Spleen (tissue), 11 donors: ENCODE results near the gene ABCA9. TPM values are rescaled to one million over a fixed set of nuclear protein-coding genes. Genes with fewer than 3 reads are reported as not detected.

Experiments used
- DNase-seq: peaks from one replicate; pipeline ENCODE4 v3.0.0-alpha.2; 2020
- H3K27ac ChIP-seq, 8 donors: fragments of 200-600 bp; sonication (generic) in 7 of 8; 1 replicate in 4 of 8; 2 replicates in 4 of 8; pipeline versions ENCODE4 v1.5.0 to v1.8.0; 2016 to 2021; ENCODE audit warnings: inconsistent platforms in 4 of 8, mild to moderate bottlenecking in 4 of 8, moderate library complexity in 1 of 8
- H3K27me3 ChIP-seq, 7 donors: fragments of 200-600 bp; sonication (generic) in 6 of 7; replicated peaks in 1 of 7; 1 replicate in 4 of 7; 2 replicates in 3 of 7; pipeline versions ENCODE4 v1.5.0 to v1.8.0; 2016 to 2021; ENCODE audit warnings: inconsistent platforms in 3 of 7, mild to moderate bottlenecking in 1 of 7
- H3K36me3 ChIP-seq, 6 donors: fragments of 200-600 bp; sonication (generic) in 5 of 6; 1 replicate in 4 of 6; 2 replicates in 2 of 6; pipeline versions ENCODE4 v1.5.0 to v1.8.0; 2016 to 2021; ENCODE audit warnings: inconsistent platforms in 2 of 6
- H3K4me1 ChIP-seq, 6 donors: fragments of 200-600 bp; sonication (generic) in 5 of 6; 1 replicate in 3 of 6; 2 replicates in 3 of 6; pipeline versions ENCODE4 v1.5.0 to v1.8.0; 2016 to 2021; ENCODE audit warnings: inconsistent platforms in 3 of 6
- H3K4me3 ChIP-seq, 8 donors: fragments of 200-600 bp; sonication (generic) in 7 of 8; 1 replicate in 4 of 8; 2 replicates in 4 of 8; pipeline versions ENCODE4 v1.5.0 to v1.8.0; 2016 to 2021; ENCODE audit warnings: inconsistent platforms in 4 of 8, mild to moderate bottlenecking in 4 of 8, moderate library complexity in 2 of 8
- H3K9me3 ChIP-seq, 8 donors: fragments of 200-600 bp; sonication (generic) in 7 of 8; 1 replicate in 4 of 8; 2 replicates in 4 of 8; pipeline versions ENCODE4 v1.5.0 to v1.8.0; 2016 to 2021; ENCODE audit warnings: inconsistent platforms in 4 of 8
- CTCF ChIP-seq, 11 experiments: fragments of 200-600 bp in 7 of 11; fragments of 450-650 bp in 4 of 11; sonication (generic) in 4 of 11; IDR thresholded peaks in 8 of 11; conservative IDR thresholded peaks in 3 of 11; 1 replicate in 7 of 11; 2 replicates in 4 of 11; pipeline versions ENCODE4 v1.4.0 to v1.8.0; 2016 to 2021; ENCODE audit warnings: antibody characterized with exemption in 11 of 11, inconsistent platforms in 4 of 11, mild to moderate bottlenecking in 1 of 11
- POLR2A ChIP-seq, 3 donors: fragments of 450-650 bp; IDR thresholded peaks; one replicate each; pipeline ENCODE4 v1.5.1; 2017; ENCODE audit warnings: antibody characterized with exemption in 3 of 3, mild to moderate bottlenecking in 1 of 3
- POLR2AphosphoS5 ChIP-seq, 3 donors: sonication (generic); formaldehyde crosslinking; IDR thresholded peaks; one replicate each; pipeline ENCODE4 v1.5.1; 2017; ENCODE audit warnings: antibody characterized with exemption in 3 of 3
- WGBS, 5 donors: extraction: QIAGEN DNeasy Blood & Tissue Kit in 3 of 5; methylation state at CpG; one replicate each; pipeline versions ENCODE4 v1.1.5 to v1.1.7; 2013 to 2018; 5-methylcytosine and 5-hydroxymethylcytosine counted together
- intact Hi-C: fragments of 100-400 bp; cut with DNase I; formaldehyde crosslinking; loops from one replicate; pipeline ENCODE4 v1.15.0; 2023; ENCODE audit warnings: low total_unique reads
- polyA plus RNA-seq, 3 donors: library from polyadenylated mRNA; stranded (reverse); fragments of 200-250 nt; gene quantifications; one replicate each; pipeline ENCODE4 v1.2.1, GENCODE V29; 2013
- total RNA-seq, 7 donors: library from RNA; depleted of rRNA in 3 of 7; stranded (reverse); fragments of >200 nt in 3 of 7; fragmentation: NEBNext Ultra II Directional in 4 of 7; extraction: Animal tissue kit (Norgen Biotek cat#: 25700) in 4 of 7; gene quantifications; one replicate each; pipeline versions ENCODE4 v1.1.0 to v1.2.1, GENCODE V29; 2016 to 2021
- donor health status: healthy with polysubstance abuse.
- donor health status: DM: no; HTN: no; CAD: no; lungs with moderate emphysema.
- donor health status: DM: no; HTN: no; CAD: no.
- donor health status: Bipolar disorder and iron deficiency.
- donor health status: healthy.
- donor health status: DM: no; HTN: no; CAD: no.
- donor health status: DM: yes; HTN: yes; CAD: no.

The ABCA9 gene
- total and polyA plus RNA-seq, 10 donors, result 0.30 to 5.7 (median 1.1) TPM

GRCh38 chr17:69018687-69019086 lies 42.0 kb downstream of the ABCA9 start:
- intact Hi-C loops, result no loop called here
- no peak for TF ChIP-seq CTCF (IDR thresholded peaks at IDR 0.05 in 8 of 11, conservative IDR thresholded peaks at IDR 0.05 in 3 of 11)
- no peak for TF ChIP-seq POLR2A (IDR thresholded peaks at IDR 0.05)
- TF ChIP-seq POLR2AphosphoS5 (IDR thresholded peaks at IDR 0.05), result no peak
- H3K27me3 ChIP-seq, result no peaks in the 10 kb centered on the region
- 78 to 92% (median 82%) methylated on average over 1 of the region's 1 CpG for WGBS, 5 donors
- H3K36me3 ChIP-seq, result no peaks in the 10 kb centered on the region
- H3K4me3 ChIP-seq, result no peak overlapping the region
- H3K27ac ChIP-seq, result no peak overlapping the region
- no peak for DNase-seq
- no peaks in the 10 kb centered on the region for H3K4me1 ChIP-seq
- H3K9me3 ChIP-seq, result no peaks in the 10 kb centered on the region

DNA sequence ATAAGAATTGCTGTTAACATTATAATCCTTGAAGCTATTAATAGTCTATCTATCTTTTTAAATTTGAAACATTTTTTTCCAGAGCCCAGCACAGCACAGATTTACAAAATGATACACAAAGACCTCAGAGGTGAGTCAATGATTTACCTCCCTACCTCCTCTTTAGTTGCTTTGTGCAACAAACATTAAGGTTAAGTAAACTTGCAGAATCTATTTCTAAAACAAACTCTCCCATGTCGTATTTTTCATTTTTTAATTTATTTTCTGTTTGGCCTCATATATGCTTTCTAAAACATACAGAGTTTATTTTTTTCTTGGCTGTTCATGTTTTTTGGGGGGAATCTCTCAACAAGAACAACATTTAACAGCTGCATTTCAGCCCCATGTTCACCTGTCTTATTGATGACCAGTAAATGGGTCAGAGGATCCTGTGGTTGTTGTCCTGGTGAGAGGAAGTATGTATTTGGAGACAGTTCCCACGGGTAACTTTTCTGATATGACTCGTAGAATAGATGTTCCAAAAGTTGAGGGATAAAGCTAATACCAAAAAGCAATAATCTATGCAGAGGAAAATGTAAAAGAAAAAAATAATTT lies 42.6 kb downstream of the ABCA9 start:
- H3K36me3 ChIP-seq, result no peaks in the 10 kb centered on the region
- no peaks in the 10 kb centered on the region for H3K4me1 ChIP-seq
- TF ChIP-seq POLR2AphosphoS5 (IDR thresholded peaks at IDR 0.05) (no peak), CTCF (IDR thresholded peaks at IDR 0.05 in 8 of 11, conservative IDR thresholded peaks at IDR 0.05 in 3 of 11) (no peak), POLR2A (IDR thresholded peaks at IDR 0.05) (no peak)
- no peak overlapping the region for H3K4me3 ChIP-seq
- DNase-seq, result no peak
- H3K9me3 ChIP-seq, result no peaks in the 10 kb centered on the region
- no peak overlapping the region for H3K27ac ChIP-seq
- intact Hi-C loops, result no loop called here
- WGBS, 5 donors, result 78 to 92% (median 85%) methylated on average over 3 of the region's 3 CpGs
- no peaks in the 10 kb centered on the region for H3K27me3 ChIP-seq

DNA sequence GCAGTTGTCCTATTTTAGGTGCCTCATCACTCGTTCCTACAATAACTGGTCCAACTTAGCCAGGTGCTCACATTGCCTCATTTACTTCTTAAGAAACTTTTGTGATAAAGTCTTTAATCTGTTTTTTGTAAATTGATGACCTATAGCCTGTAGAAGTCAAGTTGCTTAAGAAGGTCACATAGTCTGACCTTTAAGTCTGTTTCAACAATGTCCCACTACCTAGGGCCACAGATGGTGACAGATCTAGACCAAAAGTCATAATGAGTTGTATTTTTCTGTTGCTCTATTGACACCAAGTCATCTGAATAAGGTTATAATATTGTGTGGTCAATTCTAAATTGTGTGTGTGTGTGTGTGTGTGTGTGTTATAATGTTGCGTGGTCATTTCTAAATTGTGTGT lies 45.1 kb downstream of the ABCA9 start:
- Histone ChIP-seq H3K9me3 (no peaks in the 10 kb centered on the region), H3K36me3 (no peaks in the 10 kb centered on the region), H3K4me3 (no peak overlapping the region), H3K27me3 (no peaks in the 10 kb centered on the region), H3K4me1 (no peaks in the 10 kb centered on the region), H3K27ac (no peak overlapping the region)
- no peak for DNase-seq
- intact Hi-C loops, result no loop called here
- WGBS, 5 donors, result 84 to 96% (median 93%) methylated on average over 2 of the region's 2 CpGs
- TF ChIP-seq POLR2A (IDR thresholded peaks at IDR 0.05), result no peak

DNA sequence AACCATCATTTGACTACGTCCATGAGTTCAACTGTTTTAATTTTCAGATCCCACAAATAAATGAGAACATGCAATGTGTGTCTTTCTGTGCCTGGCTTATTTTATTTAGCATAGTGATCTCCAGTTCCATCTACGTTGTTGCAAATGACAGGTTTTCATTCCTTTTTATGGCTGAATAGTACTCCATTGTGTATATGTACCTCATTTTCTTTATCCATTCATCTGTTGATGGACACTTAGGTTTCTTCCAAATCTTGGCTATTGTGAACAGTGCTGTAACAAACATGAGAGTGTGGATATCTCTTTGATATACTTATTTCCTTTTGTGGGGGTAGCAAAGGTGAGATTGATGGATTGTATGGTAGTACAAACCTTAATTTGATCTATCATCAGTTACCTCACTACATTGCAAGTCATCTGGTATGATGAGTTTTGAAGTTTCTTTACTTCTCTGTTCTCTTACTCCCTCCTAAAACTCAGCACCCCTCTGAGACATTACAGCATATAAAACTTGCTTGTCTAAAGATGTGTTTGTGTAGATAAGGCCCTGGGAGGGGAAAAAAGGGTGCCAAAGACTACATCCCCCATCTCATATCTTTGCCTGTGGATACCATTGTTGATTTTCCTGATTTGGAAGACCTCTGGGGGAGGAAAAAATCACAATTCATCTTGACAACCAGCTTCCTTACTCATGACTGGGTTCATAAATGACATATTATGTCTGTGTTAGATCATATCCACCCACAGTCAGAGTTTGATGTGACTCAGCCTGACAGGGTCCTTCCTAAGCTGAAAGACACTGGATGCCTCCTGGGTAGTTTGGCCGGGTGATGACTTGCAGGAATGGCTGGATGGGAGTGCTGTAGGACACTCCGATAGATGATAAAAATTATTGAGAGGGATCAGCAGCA lies 47.6 kb downstream of the ABCA9 start:
- Histone ChIP-seq H3K36me3 (no peaks in the 10 kb centered on the region), H3K4me1 (no peaks in the 10 kb centered on the region), H3K9me3 (no peaks in the 10 kb centered on the region), H3K27me3 (no peaks in the 10 kb centered on the region), H3K27ac (no peak overlapping the region), H3K4me3 (no peak overlapping the region)
- WGBS, 5 donors, result 80 to 98% (median 83%) methylated on average over 4 of the region's 4 CpGs
- intact Hi-C loops, result no loop called here
- TF ChIP-seq CTCF (IDR thresholded peaks at IDR 0.05 in 8 of 11, conservative IDR thresholded peaks at IDR 0.05 in 3 of 11), result no peak
- no peak for TF ChIP-seq POLR2AphosphoS5 (IDR thresholded peaks at IDR 0.05)
- TF ChIP-seq POLR2A (IDR thresholded peaks at IDR 0.05), result no peak
- DNase-seq, result no peak
